Kidney (tissue), 14 donors: ENCODE results near the gene CYP1A2. TPM values are rescaled to one million over a fixed set of nuclear protein-coding genes. Genes with fewer than 3 reads are reported as not detected.

ENCODE experiments used
- DNase-seq, 5 donors: peaks; one replicate each; pipeline ENCODE4 v3.0.0-alpha.2; 2013 to 2020
- FAIRE-seq: peaks from 2 replicates; lab custom pipeline; 2012; peaks lifted over from hg19 to GRCh38; lab: Jason Lieb, UNC
- H3K27ac ChIP-seq, 2 donors: one replicate each; pipeline ENCODE4 v1.7.0; 2013; ENCODE audit warnings: low read depth in 2 of 2, low read length in 2 of 2, inconsistent platforms in 1 of 2
- H3K27me3 ChIP-seq: one replicate; pipeline ENCODE4 v1.7.1; 2013; ENCODE audit warnings: low read length, inconsistent platforms; ENCODE audit not compliant: control insufficient read depth, insufficient read depth
- H3K36me3 ChIP-seq, 3 donors: one replicate each; pipeline versions ENCODE4 v1.7.0 to v1.7.1; 2013; ENCODE audit warnings: low read length in 3 of 3, control low read depth in 1 of 3, inconsistent platforms in 1 of 3; ENCODE audit not compliant: insufficient read depth in 3 of 3, control insufficient read depth in 2 of 3
- H3K4me1 ChIP-seq, 3 donors: one replicate each; pipeline versions ENCODE4 v1.7.0 to v1.7.1; 2013; ENCODE audit warnings: low read length in 3 of 3, inconsistent platforms in 1 of 3, low read depth in 1 of 3; ENCODE audit not compliant: control insufficient read depth in 2 of 3, insufficient read depth in 2 of 3
- H3K4me3 ChIP-seq, 3 donors: one replicate each; pipeline versions ENCODE4 v1.7.0 to v1.8.1; 2013; ENCODE audit warnings: low read length in 3 of 3, control low read depth in 1 of 3, inconsistent platforms in 1 of 3
- H3K9ac ChIP-seq, 3 donors: one replicate each; pipeline versions ENCODE4 v1.7.0 to v1.7.1; 2013; ENCODE audit warnings: low read length in 3 of 3, control low read depth in 1 of 3, inconsistent platforms in 1 of 3
- H3K9me3 ChIP-seq, 3 donors: one replicate each; pipeline versions ENCODE4 v1.7.0 to v1.7.1; 2013; ENCODE audit warnings: low read length in 3 of 3, control low read depth in 1 of 3, inconsistent platforms in 1 of 3; ENCODE audit not compliant: control insufficient read depth in 2 of 3, insufficient read depth in 1 of 3
- intact Hi-C: fragments of 100-400 bp; cut with DNase I; formaldehyde crosslinking; loops from one replicate; pipeline ENCODE4 v1.11.1; 2022
- polyA plus RNA-seq: library from polyadenylated mRNA; stranded (reverse); fragments of 350-450 nt; fragmentation: Illumina TruSeq; extraction: RNeasy Lipid Tissue Mini Kit (QIAGEN cat#74804); gene quantifications from one replicate; pipeline ENCODE4 v1.2.3, GENCODE V29; 2014; ENCODE audit warnings: low read depth, low replicate concordance; ENCODE audit not compliant: insufficient read depth
- total RNA-seq: library from RNA; stranded (reverse); fragmentation: NEBNext Ultra II Directional; extraction: Animal tissue kit (Norgen Biotek cat#: 25700); gene quantifications from one replicate; pipeline ENCODE4 v1.2.1, GENCODE V29; 2021
- TF ChIP-seq, protein P1 (sequence below): IDR thresholded peaks from 3 replicates; pipeline ENCODE4 v1.5.1; 2012; ENCODE audit warnings: mild to moderate bottlenecking, moderate library complexity, borderline replicate concordance; ENCODE audit not compliant: insufficient read depth; ENCODE audit errors: extremely low read depth
- donor health status: control.
- donor health status: control.
- donor health status: control.
- donor health status: control.
- donor health status: control.
- donor health status: DM: yes; HTN: yes; CAD: no.
- donor health status: Normal renal cell carcinoma (clear cell type).

Gene CYP1A2
- total and polyA plus RNA-seq, 2 donors from 2014 or later = not detected

DNA sequence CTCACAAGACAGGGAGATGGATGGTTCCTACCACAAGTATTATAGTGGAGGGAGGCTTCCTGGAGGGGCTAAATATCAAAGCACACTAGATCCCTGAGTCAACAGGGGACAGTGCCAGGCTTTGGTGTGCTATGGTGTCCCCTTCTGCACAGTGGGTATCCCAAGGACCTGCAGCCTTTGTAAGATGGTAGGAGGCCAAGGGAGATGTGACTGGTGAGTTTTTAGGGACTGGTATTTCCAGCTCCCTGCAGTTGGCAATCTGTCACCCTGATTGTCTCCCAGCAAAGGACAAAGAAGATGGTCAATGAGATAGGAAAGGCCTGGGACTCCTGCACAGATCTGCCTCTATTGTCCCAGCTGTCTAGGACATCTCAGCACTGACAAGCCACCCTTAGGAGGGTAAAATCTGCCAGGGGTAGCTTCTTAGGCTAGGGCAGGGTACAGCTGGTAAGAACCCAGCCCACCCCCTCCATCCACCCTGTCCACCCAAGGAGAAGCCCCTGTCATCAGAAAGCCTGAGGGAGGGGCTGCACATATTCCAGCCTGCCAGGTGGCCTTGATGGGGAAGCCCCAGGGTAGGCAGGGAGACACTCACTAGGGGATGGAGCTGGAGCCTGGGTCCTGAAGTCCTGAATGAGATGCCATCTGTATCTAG lies 23.9 kb upstream of the CYP1A2 start:
- no peak for DNase-seq
- intact Hi-C loops = no loop called here
- no peak overlapping the region for H3K9ac ChIP-seq
- no peak overlapping the region for H3K4me3 ChIP-seq
- no peaks in the 10 kb centered on the region for H3K9me3 ChIP-seq
- peaks cover 0 to 4% (median 0%) of the 10 kb centered on the region in 3 donors for H3K4me1 ChIP-seq
- H3K27ac ChIP-seq = no peak overlapping the region
- TF ChIP-seq, protein P1, sequence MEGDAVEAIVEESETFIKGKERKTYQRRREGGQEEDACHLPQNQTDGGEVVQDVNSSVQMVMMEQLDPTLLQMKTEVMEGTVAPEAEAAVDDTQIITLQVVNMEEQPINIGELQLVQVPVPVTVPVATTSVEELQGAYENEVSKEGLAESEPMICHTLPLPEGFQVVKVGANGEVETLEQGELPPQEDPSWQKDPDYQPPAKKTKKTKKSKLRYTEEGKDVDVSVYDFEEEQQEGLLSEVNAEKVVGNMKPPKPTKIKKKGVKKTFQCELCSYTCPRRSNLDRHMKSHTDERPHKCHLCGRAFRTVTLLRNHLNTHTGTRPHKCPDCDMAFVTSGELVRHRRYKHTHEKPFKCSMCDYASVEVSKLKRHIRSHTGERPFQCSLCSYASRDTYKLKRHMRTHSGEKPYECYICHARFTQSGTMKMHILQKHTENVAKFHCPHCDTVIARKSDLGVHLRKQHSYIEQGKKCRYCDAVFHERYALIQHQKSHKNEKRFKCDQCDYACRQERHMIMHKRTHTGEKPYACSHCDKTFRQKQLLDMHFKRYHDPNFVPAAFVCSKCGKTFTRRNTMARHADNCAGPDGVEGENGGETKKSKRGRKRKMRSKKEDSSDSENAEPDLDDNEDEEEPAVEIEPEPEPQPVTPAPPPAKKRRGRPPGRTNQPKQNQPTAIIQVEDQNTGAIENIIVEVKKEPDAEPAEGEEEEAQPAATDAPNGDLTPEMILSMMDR = no peak
- FAIRE-seq = no peak
- H3K27me3 ChIP-seq = peaks cover 9% of the 10 kb centered on the region
- H3K36me3 ChIP-seq = no peaks in the 10 kb centered on the region

DNA sequence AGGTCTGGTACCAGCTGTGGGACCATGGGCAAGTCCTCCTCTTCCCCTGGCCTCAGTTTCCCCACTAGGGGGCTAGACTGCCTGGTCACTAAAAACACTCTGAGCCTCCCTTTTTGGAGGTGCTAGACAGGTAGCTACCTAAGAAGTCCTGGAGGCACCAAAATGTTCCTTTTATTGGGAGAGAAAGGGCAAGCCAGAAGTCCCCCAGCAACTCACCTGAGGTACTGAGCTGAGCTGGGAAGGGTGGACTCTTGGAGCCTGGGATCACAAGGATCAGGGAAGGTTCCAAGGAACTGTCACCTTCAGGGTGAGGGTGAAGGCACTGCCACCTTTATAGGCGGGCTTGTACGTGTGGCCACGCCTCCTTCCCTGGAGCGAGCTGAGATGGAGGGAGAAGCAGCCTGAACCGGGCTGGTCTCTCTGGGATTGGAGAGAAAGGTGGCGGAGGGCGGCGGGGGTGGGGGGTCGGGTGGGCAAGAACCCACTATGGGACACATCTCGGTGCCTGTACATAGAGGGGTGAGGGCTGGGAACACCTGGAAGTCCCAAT lies 23.3 kb upstream of the CYP1A2 start, which contains the start of gene CYP1A1:
TSS of gene CYP1A1 (minus strand) at position 304 of the 550 bp plus-strand sequence. CDS start 2,431 bp downstream, outside the sequence.
- no peak within 1 kb of the TSS for H3K27ac ChIP-seq

DNA sequence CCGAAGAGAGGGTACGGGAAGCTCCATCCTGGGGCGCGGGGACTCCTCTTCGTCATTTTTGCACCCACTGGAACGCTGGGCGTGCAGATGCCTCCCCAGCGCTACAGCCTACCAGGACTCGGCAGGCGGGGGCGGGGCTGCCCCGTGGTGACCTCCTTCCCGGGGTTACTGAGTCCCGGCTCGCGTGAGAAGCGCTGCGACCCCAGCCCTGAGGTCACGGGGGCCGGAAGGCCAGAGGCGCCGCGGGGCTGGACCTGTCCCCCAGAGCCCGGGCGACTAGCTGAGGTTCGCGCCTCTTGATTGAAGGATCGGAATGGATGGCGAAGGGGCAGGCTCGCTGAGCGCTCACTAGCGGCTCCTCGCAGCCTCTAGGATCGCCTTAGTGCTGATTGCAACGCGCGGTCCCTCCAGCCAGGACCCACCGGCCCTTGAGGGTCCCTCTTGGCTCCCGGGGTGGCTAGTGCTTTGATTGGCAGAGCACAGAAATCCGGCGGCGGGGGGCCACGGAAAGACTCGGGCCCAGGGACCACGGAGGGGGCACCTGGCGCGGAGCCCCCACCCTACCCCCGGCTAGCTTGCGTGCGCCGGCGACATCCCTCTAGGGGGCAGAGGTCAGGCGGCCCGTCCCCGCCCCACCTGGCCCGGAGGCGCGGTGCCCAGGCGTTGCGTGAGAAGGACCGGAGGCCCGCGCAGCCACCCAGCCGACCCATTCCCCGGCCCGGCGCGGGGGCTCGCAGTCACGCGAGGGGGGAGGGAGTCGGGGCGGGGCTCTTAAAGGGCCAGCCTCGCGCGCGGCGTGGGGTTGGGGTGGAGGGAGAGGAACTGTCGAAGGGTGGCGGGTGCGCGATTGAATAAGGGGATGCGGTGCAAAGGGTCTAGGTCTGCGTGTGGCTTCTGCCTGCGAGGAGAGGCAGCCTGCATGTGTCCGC lies 22.5 kb upstream of the CYP1A2 start:
- no peak overlapping the region for H3K27ac ChIP-seq
- H3K27me3 ChIP-seq = peaks cover 9% of the 10 kb centered on the region
- H3K4me1 ChIP-seq = peaks cover 0 to 4% (median 0%) of the 10 kb centered on the region in 3 donors
- TF ChIP-seq, protein P1 = no peak
- intact Hi-C loops = no loop called here
- peak overlapping the region in 2 of 3 donors; percentile 32 to 53 for H3K4me3 ChIP-seq
- H3K9me3 ChIP-seq = no peaks in the 10 kb centered on the region
- no peak for FAIRE-seq
- peak; percentile 12 to 79 (median 25) for DNase-seq
- H3K9ac ChIP-seq = no peak overlapping the region
- no peaks in the 10 kb centered on the region for H3K36me3 ChIP-seq

More for the DNA sequence above, 23.3 kb upstream of the CYP1A2 start, which contains the start of gene CYP1A1:
- peaks cover 9% of the 10 kb centered on the region for H3K27me3 ChIP-seq
- no peaks in the 10 kb centered on the region for H3K36me3 ChIP-seq
- peak within 1 kb of the TSS in 2 of 3 donors; percentile 32 to 53 for H3K4me3 ChIP-seq
- intact Hi-C loops = no loop called here
- peaks cover 0 to 4% (median 0%) of the 10 kb centered on the region in 3 donors for H3K4me1 ChIP-seq
- FAIRE-seq = no peak
- no peak within 1 kb of the TSS for H3K9ac ChIP-seq
- peak in 4 of 5 donors; percentile 14 to 35 (median 22) for DNase-seq
- no peaks in the 10 kb centered on the region for H3K9me3 ChIP-seq
- TF ChIP-seq, protein P1 = no peak
